Measurements from ENCODE around the gene NAV2.
"Not testable (repeated sequence)": the region's sequence is repeated elsewhere in the genome, so short reads cannot be mapped to it uniquely, and the experiment has no call there.

The NAV2 gene

GRCh38 chr11:20000022-20000350 is 287.3 kb downstream of the NAV2 start:
- DNase-seq (ENCODE audit: low read depth): no peak

- DNase-seq (ENCODE audit: low read depth): no peak
Measured at GRCh38 chr11:20000351-20001134, 287.9 kb downstream of the NAV2 start.

DNA sequence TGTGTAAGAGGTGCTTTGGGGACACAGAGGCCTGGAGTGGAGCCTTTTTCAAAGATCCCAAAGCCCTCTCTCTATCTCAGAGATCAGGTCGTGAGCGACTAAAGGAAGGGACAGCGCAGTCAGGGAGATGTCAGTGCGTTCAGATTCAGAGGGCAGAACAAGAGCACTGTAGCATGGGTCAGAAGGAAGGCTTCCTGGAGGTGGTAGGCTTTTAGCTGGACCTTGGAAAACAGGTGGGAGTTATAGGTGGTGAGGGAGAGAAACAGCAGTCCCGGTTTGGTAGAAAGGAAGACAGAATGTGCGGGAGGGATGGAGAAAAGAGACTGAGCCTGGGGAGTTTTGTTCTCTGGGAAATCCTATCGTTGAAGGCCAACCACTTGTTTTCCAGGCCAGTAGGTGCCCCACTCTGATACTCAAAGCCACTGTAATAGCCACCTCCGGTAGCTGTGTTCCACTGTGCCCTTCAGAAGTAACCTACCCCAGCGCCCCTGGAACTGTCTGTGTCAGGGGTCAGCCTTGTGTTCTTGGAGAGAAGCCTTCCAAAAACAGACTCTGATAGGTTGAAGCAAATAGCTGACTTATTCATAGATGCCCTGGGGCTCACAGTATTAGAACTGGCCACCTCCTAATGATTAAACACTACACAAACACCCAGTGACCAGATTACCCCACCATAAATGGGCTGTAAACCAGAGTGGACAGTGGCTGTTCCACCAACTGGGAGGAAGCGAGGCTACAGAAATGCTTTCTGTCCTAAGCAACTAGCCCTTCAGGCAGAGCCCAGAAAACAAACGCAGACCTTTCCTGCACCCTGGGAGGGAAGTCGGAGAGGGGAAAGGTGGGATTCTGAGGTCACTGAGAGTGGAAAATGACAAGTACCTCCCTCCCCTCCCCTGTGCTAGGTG is 289.9 kb downstream of the NAV2 start:
- no peak for DNase-seq (ENCODE audit: low read depth)

GRCh38 chr11:20003351-20003750 is 290.7 kb downstream of the NAV2 start:
- DNase-seq (ENCODE audit: low read depth): no peak

DNA sequence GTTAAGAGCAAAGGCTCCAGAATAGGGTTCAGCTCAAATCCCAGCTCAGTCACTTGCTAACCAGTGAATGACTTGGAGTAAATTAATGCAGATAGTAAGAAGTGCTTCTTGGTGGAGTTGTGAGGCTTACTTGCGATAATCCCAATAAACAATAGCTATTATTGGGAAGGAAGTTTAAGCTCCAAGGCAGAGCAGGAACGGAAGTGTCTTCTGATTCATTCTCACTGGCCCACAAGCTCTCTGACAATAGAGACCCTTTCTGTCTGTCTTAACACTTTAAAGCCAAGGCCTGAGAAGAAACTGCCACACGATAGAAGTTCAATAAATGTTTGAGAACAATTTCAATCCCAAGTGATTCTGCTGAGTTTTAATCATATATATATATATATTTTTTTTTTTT is 292.2 kb downstream of the NAV2 start:
- DNase-seq (ENCODE audit: low read depth): no peak

DNA sequence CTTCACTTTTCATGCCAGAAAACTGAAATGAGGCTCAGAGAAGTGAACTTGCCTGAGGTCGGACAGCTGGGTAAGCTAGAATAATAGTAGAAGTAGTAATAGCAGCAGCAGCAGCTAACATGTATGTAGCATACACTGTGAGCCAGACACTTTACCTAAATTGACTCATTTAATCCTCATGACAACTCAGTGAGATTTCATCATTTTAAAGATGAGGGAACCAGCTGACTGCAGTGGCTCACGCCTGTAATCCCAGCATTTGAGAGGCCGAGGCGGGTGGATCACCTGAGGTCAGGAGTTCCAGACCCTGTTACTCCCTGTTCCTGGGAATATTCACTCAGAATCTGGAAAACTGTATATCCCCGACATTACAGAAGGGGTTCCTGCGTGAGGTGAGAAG is 293.1 kb downstream of the NAV2 start:
- no peak for DNase-seq (ENCODE audit: low read depth)

- not testable (repeated sequence) for DNase-seq (ENCODE audit: low read depth)
Measured at GRCh38 chr11:20006618-20007017, 294.0 kb downstream of the NAV2 start.

- no peak for DNase-seq (ENCODE audit: low read depth)
Measured at GRCh38 chr11:20007386-20007785, 294.7 kb downstream of the NAV2 start.

- no peak for DNase-seq (ENCODE audit: low read depth)
Measured at GRCh38 chr11:20008190-20008870, 295.7 kb downstream of the NAV2 start.

- DNase-seq (ENCODE audit: low read depth): no peak
Measured at GRCh38 chr11:20008871-20009644, 296.4 kb downstream of the NAV2 start.

GRCh38 chr11:20010156-20010850 is 297.7 kb downstream of the NAV2 start:
- DNase-seq (ENCODE audit: low read depth): no peak

GRCh38 chr11:20010851-20011225 is 298.2 kb downstream of the NAV2 start:
- DNase-seq (ENCODE audit: low read depth): no peak

GRCh38 chr11:20011307-20011951 is 298.8 kb downstream of the NAV2 start:
- no peak for DNase-seq (ENCODE audit: low read depth)

DNA sequence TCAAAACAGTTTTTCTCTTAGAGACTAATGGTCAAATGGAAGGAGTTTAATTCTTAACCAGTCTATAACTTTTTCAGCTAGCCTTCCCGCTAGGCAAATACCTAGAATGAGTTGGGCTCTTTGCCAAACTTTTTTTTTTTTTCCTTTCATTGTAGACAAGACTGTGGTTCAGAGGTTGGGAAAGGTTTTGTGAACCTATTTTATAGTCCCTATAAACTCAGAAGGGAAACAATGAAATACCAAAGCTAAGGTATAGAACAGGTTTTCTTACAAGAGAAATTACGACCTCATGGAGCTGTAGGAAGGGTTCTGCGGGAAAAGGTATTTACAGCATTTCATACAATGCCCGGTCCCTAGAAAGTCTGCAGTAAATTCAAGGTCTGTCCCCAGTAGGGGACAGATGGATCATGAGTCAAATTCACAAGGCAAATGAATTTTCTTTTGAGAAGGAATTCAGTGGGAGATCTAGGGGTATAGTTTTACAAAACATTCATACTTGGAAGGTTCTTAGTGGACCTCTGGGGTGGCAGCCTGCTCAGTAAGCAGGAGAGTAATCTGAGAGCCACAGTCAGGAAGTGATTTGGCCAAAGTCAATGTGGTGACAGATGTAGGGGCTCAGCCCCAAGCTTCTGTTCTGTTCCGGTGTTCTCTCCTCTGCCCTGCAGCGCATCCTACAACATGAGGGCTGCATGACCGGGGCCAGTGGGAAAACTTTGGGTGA is 300.9 kb downstream of the NAV2 start:
- DNase-seq (ENCODE audit: low read depth): no peak

DNA sequence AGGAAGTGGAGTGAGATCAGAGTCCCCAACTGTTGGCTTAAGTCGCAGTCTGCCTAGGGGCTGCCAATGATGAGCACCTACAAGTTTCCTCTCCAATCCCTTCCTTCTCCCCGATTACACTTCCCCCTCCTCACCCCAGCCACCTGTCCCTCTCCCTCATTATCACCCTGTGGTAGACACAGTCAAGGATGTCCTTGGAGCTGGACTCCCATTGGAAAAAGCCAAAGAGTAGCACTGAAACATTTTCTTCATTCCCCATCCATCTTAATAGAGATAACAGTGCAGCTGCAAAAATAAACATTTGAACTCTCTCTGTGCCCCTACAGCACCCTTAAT is 301.4 kb downstream of the NAV2 start:
- no peak for DNase-seq (ENCODE audit: low read depth)

- DNase-seq (ENCODE audit: low read depth): no peak
Measured at GRCh38 chr11:20015101-20015500, 302.5 kb downstream of the NAV2 start.

DNA sequence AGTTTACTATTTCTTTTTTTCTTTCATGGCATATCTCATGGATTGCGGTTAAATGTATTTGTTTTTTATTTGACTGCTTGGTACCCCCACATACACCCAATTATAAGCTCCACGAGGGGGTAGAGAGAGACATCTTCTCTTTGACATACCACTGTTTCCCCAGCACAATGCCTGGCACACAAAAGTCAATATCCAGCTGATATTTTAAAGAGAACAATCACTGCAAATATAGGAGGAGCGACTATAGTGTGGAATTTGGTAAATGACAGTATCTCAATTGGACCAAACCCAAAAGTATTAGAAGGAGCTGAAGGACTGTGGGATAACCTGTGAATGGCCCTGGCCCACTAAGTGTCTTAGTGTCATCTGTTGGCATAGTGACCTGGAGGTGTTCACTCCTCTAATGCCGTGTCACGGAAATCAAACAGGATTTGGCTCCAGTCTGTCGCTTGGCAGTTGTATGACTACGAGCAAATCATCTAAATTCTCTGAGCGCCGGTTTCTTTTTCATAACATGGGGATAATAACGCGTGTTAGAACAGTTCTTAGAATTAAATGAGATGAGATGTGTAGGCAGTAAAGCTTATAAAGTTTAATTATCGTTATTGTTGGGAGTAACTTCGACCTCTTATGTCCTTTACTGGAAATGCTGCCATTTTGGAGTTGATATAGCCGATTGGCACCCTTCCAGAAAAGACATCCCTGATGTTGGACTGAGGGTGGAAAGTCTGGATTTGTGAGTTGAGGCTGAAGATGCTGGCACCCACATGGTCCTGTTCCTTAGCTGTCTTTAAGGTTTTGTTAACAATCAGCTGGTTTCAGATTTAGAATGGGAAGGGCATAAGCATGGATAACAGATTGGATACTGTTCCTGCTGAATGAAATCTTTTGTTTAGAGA is 303.1 kb downstream of the NAV2 start:
- DNase-seq (ENCODE audit: low read depth): no peak

- no peak for DNase-seq (ENCODE audit: low read depth)
Measured at GRCh38 chr11:20016526-20016925, 303.9 kb downstream of the NAV2 start.

DNA sequence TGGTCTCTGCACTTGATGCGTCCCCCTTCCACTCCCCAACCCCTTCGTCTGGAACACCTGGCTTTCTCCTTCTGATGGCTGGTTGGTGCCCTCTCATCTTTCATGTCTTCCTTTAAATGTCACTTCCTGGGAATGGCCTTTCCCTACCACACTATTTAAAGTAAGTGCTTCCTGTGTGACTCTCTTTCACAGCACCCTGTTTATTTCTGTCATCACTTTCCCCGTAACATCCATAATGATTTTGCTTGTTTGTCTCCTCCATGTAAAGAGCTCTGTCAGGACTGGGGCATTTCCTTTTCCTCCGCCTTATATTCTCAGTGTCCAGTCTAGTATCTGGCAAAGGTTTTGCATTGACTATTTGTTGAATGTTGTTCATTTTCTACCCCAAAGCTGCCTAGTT is 304.7 kb downstream of the NAV2 start:
- no peak for DNase-seq (ENCODE audit: low read depth)

Measured in activated T-helper 1 cell treated with Interleukin-2 at 50 U/mL for 16 hours (primary cell).